ENCODE measurements around the gene CCL22.

DNA sequence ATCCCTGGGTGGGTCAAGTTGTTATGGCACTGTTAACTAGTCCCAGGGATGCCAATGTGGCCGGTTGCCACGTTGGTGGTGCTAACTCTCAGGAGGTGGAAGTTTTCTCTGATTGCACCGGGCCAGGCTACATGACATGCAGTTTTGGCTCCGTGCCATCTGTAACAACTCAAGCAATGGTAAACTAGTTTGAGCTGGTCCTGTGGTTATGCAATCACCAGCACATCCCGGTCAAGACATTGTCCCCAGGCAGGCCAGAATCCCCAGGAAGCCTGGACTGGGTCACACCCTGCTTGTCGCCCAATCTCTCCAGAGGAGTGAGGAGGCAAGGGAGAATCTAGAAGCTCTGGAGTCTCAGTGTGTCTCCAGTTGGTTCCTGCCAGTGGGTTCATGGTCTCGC is 35.9 kb downstream of the CCL22 start:
- TF ChIP-seq CTCF (IDR thresholded peaks at IDR 0.05; ENCODE audit: low read depth, low read length) (no peak), EZH2phosphoT487 (IDR thresholded peaks at IDR 0.05; ENCODE audit: low read depth) (no peak)
